Subcutaneous adipose tissue (tissue), 4 donors: ENCODE results near the gene RALY. TPM values are rescaled to one million over a fixed set of nuclear protein-coding genes. Genes with fewer than 3 reads are reported as not detected.

Experiments
- CTCF ChIP-seq: fragments of 450-650 bp; IDR thresholded peaks from one replicate; pipeline ENCODE4 v1.5.1; 2016; ENCODE audit warnings: low read depth, mild to moderate bottlenecking, control low read depth, antibody characterized with exemption, moderate library complexity
- total RNA-seq, 4 donors: library from RNA; depleted of rRNA; stranded (reverse); fragments of >200 nt; gene quantifications; one replicate each; pipeline ENCODE4 v1.1.0, GENCODE V29; 2016

Gene RALY
- total RNA-seq, 4 donors from 2014 or later, result 44.0 to 97.8 (median 91.5) TPM

- no peak for TF ChIP-seq CTCF
Observed at GRCh38 chr20:34062570-34063482, 69.1 kb downstream of the RALY start.

- TF ChIP-seq CTCF, result no peak
Observed at GRCh38 chr20:34064286-34064685, 70.6 kb downstream of the RALY start.

GRCh38 chr20:34065260-34065659 is 71.5 kb downstream of the RALY start:
- no peak for TF ChIP-seq CTCF

GRCh38 chr20:34066476-34067090 is 72.9 kb downstream of the RALY start:
- TF ChIP-seq CTCF, result no peak

GRCh38 chr20:34068001-34068400 is 74.3 kb downstream of the RALY start:
- no peak for TF ChIP-seq CTCF

- TF ChIP-seq CTCF, result no peak
Observed at GRCh38 chr20:34069341-34070078, 75.8 kb downstream of the RALY start.

- TF ChIP-seq CTCF, result no peak
Observed at GRCh38 chr20:34070079-34070439, 76.3 kb downstream of the RALY start.
